ENCODE measurements around the gene NINL.

The NINL gene

GRCh38 chr20:25525295-25525694 is 60.0 kb downstream of the NINL start:
- no peak overlapping the region for H3K4me3 ChIP-seq (ENCODE audit: low read length)
- H3K36me3 ChIP-seq (ENCODE audit: insufficient read depth, low read length): no peaks in the 10 kb centered on the region
- H3K27me3 ChIP-seq (ENCODE audit: control insufficient read depth, insufficient read depth, low read length): no peaks in the 10 kb centered on the region
- H3K9ac ChIP-seq (ENCODE audit: low read depth, low read length): peak overlapping the region; percentile 2
- H3K9me3 ChIP-seq (replicated peaks; ENCODE audit: low read length): no peaks in the 10 kb centered on the region
- peak overlapping the region; percentile 46 for H3K4me2 ChIP-seq (ENCODE audit: low read length)
- H3K4me1 ChIP-seq (ENCODE audit: control insufficient read depth, insufficient read depth, low read length): peaks cover 18% of the 10 kb centered on the region

- H3K4me1 ChIP-seq (ENCODE audit: control insufficient read depth, insufficient read depth, low read length): peaks cover 13% of the 10 kb centered on the region
- no peak overlapping the region for H3K4me3 ChIP-seq (ENCODE audit: low read length)
- no peak overlapping the region for H3K9ac ChIP-seq (ENCODE audit: low read depth, low read length)
- H3K9me3 ChIP-seq (replicated peaks; ENCODE audit: low read length): no peaks in the 10 kb centered on the region
- H3K27me3 ChIP-seq (ENCODE audit: control insufficient read depth, insufficient read depth, low read length): no peaks in the 10 kb centered on the region
- no peak overlapping the region for H3K4me2 ChIP-seq (ENCODE audit: low read length)
- H3K36me3 ChIP-seq (ENCODE audit: insufficient read depth, low read length): peaks cover 7% of the 10 kb centered on the region
These were observed 63.9 kb downstream of the NINL start for GRCh38 chr20:25521382-25521781.

DNA sequence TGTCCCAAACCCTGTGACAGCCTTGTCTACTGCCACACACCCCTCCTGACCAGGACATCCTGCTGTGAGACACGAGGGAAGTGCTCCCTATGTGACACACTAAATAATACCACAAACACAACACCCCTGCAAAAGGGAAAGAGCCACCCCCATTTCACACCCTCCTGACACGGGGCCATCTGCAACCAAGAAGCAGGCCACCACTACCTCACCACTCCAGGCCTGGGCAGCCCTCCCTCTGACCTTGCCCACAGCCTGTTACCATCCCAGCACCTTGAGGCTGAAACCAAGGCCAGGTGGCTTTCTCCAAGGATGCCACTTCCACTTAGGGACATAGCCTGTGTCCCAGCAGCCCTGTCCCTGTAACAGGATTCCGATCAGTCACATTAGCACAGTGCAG is 68.2 kb downstream of the NINL start:
- Histone ChIP-seq H3K4me1 (ENCODE audit: control insufficient read depth, insufficient read depth, low read length) (no peaks in the 10 kb centered on the region), H3K36me3 (ENCODE audit: insufficient read depth, low read length) (peaks cover 11% of the 10 kb centered on the region)

DNA sequence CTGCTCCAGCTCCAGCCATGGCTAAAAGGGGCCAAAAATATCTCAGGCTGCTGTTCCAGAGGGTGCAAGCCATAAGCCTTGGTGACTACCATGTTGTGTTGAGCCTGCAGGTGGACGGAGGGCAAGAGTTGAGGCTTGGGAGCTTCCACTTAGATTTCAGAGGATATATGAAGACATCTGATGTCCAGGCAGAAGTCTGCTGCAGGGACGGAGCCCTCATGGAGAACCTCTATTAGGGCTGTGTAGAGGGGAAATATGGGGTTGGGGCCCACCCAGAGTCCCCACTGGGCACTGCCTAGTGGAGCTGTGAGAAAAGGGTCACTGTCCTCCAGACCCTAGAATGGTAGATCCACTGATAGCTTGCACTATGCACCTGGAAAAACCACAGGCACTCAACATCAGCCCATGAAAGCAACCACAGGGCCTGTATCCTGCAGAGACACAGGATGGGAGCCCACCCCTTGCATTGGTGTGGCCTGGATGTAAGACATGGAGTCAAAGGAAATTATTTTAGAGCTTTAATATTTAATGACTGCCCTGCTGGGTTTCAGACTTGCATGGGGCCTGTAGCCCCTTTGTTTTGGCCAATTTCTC is 70.5 kb downstream of the NINL start:
- Histone ChIP-seq H3K4me3 (ENCODE audit: low read length) (no peak overlapping the region), H3K27me3 (ENCODE audit: control insufficient read depth, insufficient read depth, low read length) (no peaks in the 10 kb centered on the region), H3K9ac (ENCODE audit: low read depth, low read length) (no peak overlapping the region), H3K9me3 (replicated peaks; ENCODE audit: low read length) (peaks cover 14% of the 10 kb centered on the region), H3K36me3 (ENCODE audit: insufficient read depth, low read length) (peaks cover 8% of the 10 kb centered on the region), H3K4me1 (ENCODE audit: control insufficient read depth, insufficient read depth, low read length) (no peaks in the 10 kb centered on the region), H3K4me2 (ENCODE audit: low read length) (no peak overlapping the region)

More for the DNA sequence above, 68.2 kb downstream of the NINL start:
- no peak overlapping the region for H3K9ac ChIP-seq (ENCODE audit: low read depth, low read length)
- H3K4me3 ChIP-seq (ENCODE audit: low read length): no peak overlapping the region
- H3K4me2 ChIP-seq (ENCODE audit: low read length): no peak overlapping the region
- no peaks in the 10 kb centered on the region for H3K27me3 ChIP-seq (ENCODE audit: control insufficient read depth, insufficient read depth, low read length)
- H3K9me3 ChIP-seq (replicated peaks; ENCODE audit: low read length): peaks cover 14% of the 10 kb centered on the region

GRCh38 chr20:25514195-25514594 is 71.1 kb downstream of the NINL start:
- peaks cover 11% of the 10 kb centered on the region for H3K36me3 ChIP-seq (ENCODE audit: insufficient read depth, low read length)
- H3K27me3 ChIP-seq (ENCODE audit: control insufficient read depth, insufficient read depth, low read length): no peaks in the 10 kb centered on the region
- H3K9ac ChIP-seq (ENCODE audit: low read depth, low read length): no peak overlapping the region
- no peak overlapping the region for H3K4me2 ChIP-seq (ENCODE audit: low read length)
- no peaks in the 10 kb centered on the region for H3K4me1 ChIP-seq (ENCODE audit: control insufficient read depth, insufficient read depth, low read length)
- no peak overlapping the region for H3K4me3 ChIP-seq (ENCODE audit: low read length)
- peaks cover 14% of the 10 kb centered on the region for H3K9me3 ChIP-seq (replicated peaks; ENCODE audit: low read length)

DNA sequence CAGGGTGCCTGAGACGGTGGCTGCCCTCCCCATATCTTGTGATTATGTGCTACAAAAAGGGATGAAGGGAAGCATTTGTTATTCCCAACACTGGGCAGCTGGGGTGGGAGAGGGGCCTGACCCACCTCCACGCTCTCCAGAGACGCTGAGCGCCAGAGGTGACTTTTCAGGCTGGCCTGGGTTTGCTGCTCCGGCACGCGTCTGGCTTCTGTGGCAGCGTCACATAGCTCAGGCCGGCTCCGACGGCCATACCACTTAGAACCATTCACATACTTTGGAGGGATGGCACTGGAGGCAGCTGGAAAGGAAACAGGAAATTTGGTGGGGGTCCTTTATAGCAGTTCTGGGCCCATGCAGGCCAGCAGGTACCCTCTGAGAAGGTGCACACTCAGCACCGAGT is 72.6 kb downstream of the NINL start:
- Histone ChIP-seq H3K9ac (ENCODE audit: low read depth, low read length) (no peak overlapping the region), H3K9me3 (replicated peaks; ENCODE audit: low read length) (peaks cover 14% of the 10 kb centered on the region), H3K4me2 (ENCODE audit: low read length) (no peak overlapping the region), H3K4me3 (ENCODE audit: low read length) (no peak overlapping the region), H3K27me3 (ENCODE audit: control insufficient read depth, insufficient read depth, low read length) (no peaks in the 10 kb centered on the region), H3K36me3 (ENCODE audit: insufficient read depth, low read length) (peaks cover 17% of the 10 kb centered on the region), H3K4me1 (ENCODE audit: control insufficient read depth, insufficient read depth, low read length) (peaks cover 13% of the 10 kb centered on the region)

GRCh38 chr20:25511183-25511582 is 74.1 kb downstream of the NINL start:
- H3K36me3 ChIP-seq (ENCODE audit: insufficient read depth, low read length): peaks cover 12% of the 10 kb centered on the region
- peaks cover 14% of the 10 kb centered on the region for H3K9me3 ChIP-seq (replicated peaks; ENCODE audit: low read length)
- H3K4me1 ChIP-seq (ENCODE audit: control insufficient read depth, insufficient read depth, low read length): peaks cover 17% of the 10 kb centered on the region
- H3K4me3 ChIP-seq (ENCODE audit: low read length): no peak overlapping the region
- H3K27me3 ChIP-seq (ENCODE audit: control insufficient read depth, insufficient read depth, low read length): no peaks in the 10 kb centered on the region
- no peak overlapping the region for H3K9ac ChIP-seq (ENCODE audit: low read depth, low read length)
- no peak overlapping the region for H3K4me2 ChIP-seq (ENCODE audit: low read length)

DNA sequence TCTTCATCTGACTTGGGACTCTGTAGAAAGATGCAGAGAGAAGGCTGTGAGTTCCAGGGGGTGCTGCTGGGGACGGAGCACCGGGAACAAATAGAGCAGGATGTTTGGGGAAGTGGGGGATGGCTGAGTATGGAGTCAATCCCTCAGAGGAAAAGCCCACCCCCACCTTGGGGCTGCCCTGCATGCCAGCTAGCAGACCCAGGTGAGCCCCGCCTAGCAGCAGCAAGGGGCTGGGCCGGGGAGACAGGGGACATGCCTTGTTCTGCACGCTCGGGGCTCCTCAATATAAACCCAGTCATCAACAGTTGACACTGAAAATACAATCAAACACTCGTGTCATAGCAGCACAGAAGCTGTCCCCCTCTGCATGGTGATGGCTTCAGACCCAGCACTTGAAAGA is 74.6 kb downstream of the NINL start:
- Histone ChIP-seq H3K4me3 (ENCODE audit: low read length) (no peak overlapping the region), H3K9me3 (replicated peaks; ENCODE audit: low read length) (peaks cover 14% of the 10 kb centered on the region), H3K27me3 (ENCODE audit: control insufficient read depth, insufficient read depth, low read length) (no peaks in the 10 kb centered on the region), H3K4me2 (ENCODE audit: low read length) (no peak overlapping the region), H3K36me3 (ENCODE audit: insufficient read depth, low read length) (peaks cover 12% of the 10 kb centered on the region), H3K9ac (ENCODE audit: low read depth, low read length) (no peak overlapping the region), H3K4me1 (ENCODE audit: control insufficient read depth, insufficient read depth, low read length) (peaks cover 17% of the 10 kb centered on the region)

- Histone ChIP-seq H3K9me3 (replicated peaks; ENCODE audit: low read length) (peaks cover 14% of the 10 kb centered on the region), H3K4me3 (ENCODE audit: low read length) (no peak overlapping the region), H3K27me3 (ENCODE audit: control insufficient read depth, insufficient read depth, low read length) (no peaks in the 10 kb centered on the region), H3K36me3 (ENCODE audit: insufficient read depth, low read length) (peaks cover 12% of the 10 kb centered on the region), H3K4me2 (ENCODE audit: low read length) (no peak overlapping the region), H3K4me1 (ENCODE audit: control insufficient read depth, insufficient read depth, low read length) (peaks cover 17% of the 10 kb centered on the region), H3K9ac (ENCODE audit: low read depth, low read length) (no peak overlapping the region)
These were observed 75.1 kb downstream of the NINL start for GRCh38 chr20:25510202-25510601.

DNA sequence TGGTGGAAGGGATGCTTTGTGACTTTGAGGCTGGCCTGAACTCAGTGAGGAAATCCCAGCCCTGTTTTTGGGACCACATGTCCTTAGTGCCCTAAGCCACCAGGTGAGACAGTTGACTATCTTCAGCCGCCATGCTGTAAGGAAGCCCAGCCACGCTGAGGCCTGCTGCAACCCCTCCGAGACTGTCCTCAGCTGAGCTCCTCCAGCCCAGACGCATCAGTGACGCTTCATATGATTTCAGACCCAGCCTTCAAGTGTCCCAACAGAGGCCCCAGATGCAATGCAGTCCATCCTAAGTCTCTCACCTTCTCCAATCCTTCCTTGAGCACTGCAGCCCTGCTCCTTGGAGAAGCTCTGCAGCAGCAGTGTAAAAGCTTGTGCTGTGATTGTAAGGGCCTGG is 76.2 kb downstream of the NINL start:
- Histone ChIP-seq H3K36me3 (ENCODE audit: insufficient read depth, low read length) (peaks cover 8% of the 10 kb centered on the region), H3K27me3 (ENCODE audit: control insufficient read depth, insufficient read depth, low read length) (no peaks in the 10 kb centered on the region), H3K4me3 (ENCODE audit: low read length) (no peak overlapping the region), H3K9ac (ENCODE audit: low read depth, low read length) (no peak overlapping the region), H3K9me3 (replicated peaks; ENCODE audit: low read length) (peaks cover 3% of the 10 kb centered on the region), H3K4me2 (ENCODE audit: low read length) (no peak overlapping the region), H3K4me1 (ENCODE audit: control insufficient read depth, insufficient read depth, low read length) (peaks cover 17% of the 10 kb centered on the region)

- Histone ChIP-seq H3K4me1 (ENCODE audit: control insufficient read depth, insufficient read depth, low read length) (peaks cover 17% of the 10 kb centered on the region), H3K4me2 (ENCODE audit: low read length) (peak overlapping the region; percentile 22), H3K27me3 (ENCODE audit: control insufficient read depth, insufficient read depth, low read length) (no peaks in the 10 kb centered on the region), H3K9ac (ENCODE audit: low read depth, low read length) (peak overlapping the region; percentile 9), H3K36me3 (ENCODE audit: insufficient read depth, low read length) (peaks cover 8% of the 10 kb centered on the region), H3K9me3 (replicated peaks; ENCODE audit: low read length) (no peaks in the 10 kb centered on the region), H3K4me3 (ENCODE audit: low read length) (no peak overlapping the region)
These were observed 77.1 kb downstream of the NINL start for GRCh38 chr20:25508083-25508770.

Data from skeletal muscle satellite cell (primary cell).